ENCODE results near the gene SFTPD.
"Not testable (repeated sequence)": the region's sequence is repeated elsewhere in the genome, so short reads cannot be mapped to it uniquely, and the experiment has no call there.

SFTPD gene

DNA sequence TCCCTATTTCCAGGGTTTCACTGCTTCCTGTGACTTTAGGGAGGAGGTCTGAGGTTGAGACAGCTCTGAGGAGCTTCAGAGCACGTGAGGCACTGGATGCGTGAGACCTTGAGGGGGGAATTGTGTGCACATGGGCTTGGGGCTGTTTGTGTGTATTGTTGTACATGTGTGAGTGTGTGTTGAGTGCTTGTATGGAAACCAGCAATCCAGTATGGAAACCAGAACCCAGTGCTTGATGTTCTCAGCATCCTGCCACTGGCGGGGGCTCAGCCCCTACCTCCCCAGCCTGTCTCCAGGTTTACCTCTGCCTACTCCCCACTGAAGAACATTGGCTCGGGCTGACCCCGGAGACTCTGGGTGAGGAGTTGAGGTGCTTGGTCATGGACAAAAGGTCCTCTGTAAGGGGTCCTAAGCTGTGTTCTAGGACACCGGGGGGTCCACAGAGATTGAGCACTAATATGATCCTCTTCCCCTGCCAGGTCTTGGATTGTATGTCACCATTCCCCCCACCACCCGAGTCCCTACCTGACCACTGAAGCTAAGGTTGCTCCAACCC, 20.8 kb downstream of the SFTPD start:
- DNase-seq (ENCODE audit: low read depth, low spot score) = no peak
- H3K27ac ChIP-seq = no peak overlapping the region

DNA sequence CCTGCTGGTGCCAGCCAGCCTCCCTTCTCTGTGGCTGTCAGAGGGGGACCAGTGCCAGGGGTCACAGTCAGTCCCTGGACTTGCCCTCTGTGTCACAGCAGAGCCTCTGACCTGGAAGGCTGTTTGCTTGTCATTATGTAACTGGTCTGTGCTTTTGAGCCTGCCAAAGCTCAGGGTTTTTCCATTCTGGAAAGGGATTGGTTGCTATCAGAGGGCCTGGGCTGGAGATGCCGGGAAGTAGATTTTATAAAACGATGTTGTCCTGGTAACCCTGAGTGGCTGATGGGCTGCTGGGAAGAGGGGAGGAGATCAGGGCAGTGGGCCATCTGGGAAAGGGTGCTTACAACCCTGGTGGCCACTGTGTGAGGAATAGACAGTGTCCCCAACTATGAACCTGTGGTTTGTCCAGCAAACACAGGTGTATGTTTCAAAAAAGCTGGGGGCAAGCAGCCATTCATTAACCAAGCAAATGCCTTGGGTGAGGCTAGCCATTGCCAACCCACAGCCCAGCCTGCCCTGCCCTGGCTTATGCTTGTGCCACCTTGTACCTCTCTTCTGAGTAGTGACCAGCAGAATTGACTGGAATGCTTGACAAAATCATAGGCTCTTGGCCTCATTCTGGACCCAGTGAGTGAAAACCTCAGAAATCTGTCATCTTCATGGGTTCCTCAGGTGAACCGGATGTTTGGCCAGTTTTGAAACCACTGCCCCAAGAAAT, 21.6 kb downstream of the SFTPD start:
- no peak overlapping the region for H3K27ac ChIP-seq
- no peak for DNase-seq (ENCODE audit: low read depth, low spot score)

GRCh38 chr10:79926037-79926436, 22.9 kb downstream of the SFTPD start:
- no peak overlapping the region for H3K27ac ChIP-seq
- no peak for DNase-seq (ENCODE audit: low read depth, low spot score)

DNA sequence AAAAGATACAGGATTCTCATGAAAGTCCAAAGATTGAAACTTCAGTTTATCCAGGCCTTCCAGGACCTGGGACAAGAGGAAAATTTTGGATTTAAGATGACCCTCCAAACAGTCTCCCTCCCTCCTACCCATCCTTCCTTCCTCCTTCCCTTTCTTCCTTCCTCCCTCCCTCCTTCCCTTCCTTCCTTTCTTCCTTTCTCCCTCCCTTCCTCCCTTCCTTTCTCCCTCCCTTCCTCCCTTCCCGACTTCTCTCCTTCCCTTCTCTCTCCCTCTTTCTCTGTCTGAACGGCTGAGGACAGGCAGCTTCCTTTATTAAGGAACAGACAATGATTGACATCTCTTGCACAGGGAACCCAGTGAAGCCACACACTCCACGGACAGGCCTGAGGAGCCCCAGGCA, 23.3 kb downstream of the SFTPD start:
- H3K27ac ChIP-seq = no peak overlapping the region
- DNase-seq (ENCODE audit: low read depth, low spot score) = no peak

- H3K27ac ChIP-seq = no peak overlapping the region
- no peak for DNase-seq (ENCODE audit: low read depth, low spot score)
Measured at GRCh38 chr10:79923669-79924068, 25.2 kb downstream of the SFTPD start.

- no peak for DNase-seq (ENCODE audit: low read depth, low spot score)
- no peak overlapping the region for H3K27ac ChIP-seq
Measured at GRCh38 chr10:79923145-79923544, 25.8 kb downstream of the SFTPD start.

DNA sequence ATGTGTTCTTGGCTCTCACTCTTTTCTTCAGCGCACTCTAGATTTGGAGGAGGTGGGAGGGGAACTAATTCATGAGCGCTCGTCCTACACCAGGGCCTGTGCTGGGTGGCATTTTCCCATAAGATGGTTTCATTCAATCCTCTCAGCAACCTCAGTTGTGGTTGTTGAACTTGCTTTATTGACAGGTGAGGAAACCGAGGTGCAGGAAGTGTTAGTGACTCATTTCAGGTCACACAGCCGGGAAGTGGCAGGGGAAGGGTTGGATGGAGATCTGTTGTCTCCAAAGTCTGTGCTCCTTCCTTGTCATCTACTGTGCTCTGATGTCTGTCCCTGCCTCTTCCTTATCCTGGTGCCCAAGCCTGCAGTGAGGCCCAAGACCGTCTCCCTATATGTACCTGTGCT, 26.9 kb downstream of the SFTPD start:
- not testable (repeated sequence) for DNase-seq (ENCODE audit: low read depth, low spot score); H3K27ac ChIP-seq

- not testable (repeated sequence) for DNase-seq (ENCODE audit: low read depth, low spot score); H3K27ac ChIP-seq
Measured at GRCh38 chr10:79915838-79916237, 33.1 kb downstream of the SFTPD start.

- not testable (repeated sequence) for H3K27ac ChIP-seq; DNase-seq (ENCODE audit: low read depth, low spot score)
Measured at GRCh38 chr10:79914512-79914911, 34.4 kb downstream of the SFTPD start.

DNA sequence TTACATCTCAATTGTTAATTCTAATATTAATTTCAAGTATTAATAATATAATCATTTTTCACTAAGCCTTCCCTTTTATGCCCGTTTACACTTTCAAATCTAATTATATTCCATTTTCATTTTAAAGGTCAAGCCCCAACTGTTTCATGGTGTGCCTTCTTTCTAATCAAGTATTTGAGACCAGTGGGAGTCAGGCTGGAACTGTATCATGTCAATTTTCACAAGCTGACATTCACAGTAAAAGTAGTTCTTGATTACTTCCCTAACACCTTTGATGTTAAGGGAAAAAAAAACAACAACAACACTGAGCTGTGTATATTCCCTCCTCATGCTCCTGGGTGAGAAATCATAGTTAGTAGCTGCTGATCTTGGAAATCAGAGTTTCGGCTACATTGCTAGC, 38.1 kb downstream of the SFTPD start:
- DNase-seq (ENCODE audit: low read depth, low spot score) = no peak
- no peak overlapping the region for H3K27ac ChIP-seq

- no peak for DNase-seq (ENCODE audit: low read depth, low spot score)
- no peak overlapping the region for H3K27ac ChIP-seq
Measured at GRCh38 chr10:79910344-79910743, 38.6 kb downstream of the SFTPD start.

GRCh38 chr10:79905322-79906314, 43.3 kb downstream of the SFTPD start:
- no peak overlapping the region for H3K27ac ChIP-seq
- no peak for DNase-seq (ENCODE audit: low read depth, low spot score)

GRCh38 chr10:79904671-79905321, 44.1 kb downstream of the SFTPD start:
- H3K27ac ChIP-seq = no peak overlapping the region
- no peak for DNase-seq (ENCODE audit: low read depth, low spot score)

DNA sequence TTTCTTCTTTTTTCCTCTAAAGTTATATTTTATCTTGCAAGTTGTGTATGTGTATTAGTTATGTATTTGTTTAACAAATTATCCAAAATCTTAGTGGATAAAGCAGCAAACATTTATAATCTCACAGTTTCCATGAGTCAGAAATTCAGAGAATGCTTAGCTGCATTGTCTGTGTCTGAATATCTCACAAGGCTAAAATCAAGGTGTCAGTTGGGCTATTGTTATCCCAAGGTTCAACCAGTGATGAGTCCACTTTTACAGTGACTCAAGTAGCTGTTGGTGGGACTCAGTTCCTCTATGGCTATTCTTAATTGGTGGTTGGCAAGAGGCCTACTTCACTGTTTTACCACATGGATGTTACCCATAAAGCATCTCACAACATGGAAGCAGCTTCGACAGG, 47.3 kb downstream of the SFTPD start:
- DNase-seq (ENCODE audit: low read depth, low spot score); H3K27ac ChIP-seq: not testable (repeated sequence)

GRCh38 chr10:79898597-79899325, 50.1 kb downstream of the SFTPD start:
- no peak for DNase-seq (ENCODE audit: low read depth, low spot score)
- H3K27ac ChIP-seq = no peak overlapping the region

DNA sequence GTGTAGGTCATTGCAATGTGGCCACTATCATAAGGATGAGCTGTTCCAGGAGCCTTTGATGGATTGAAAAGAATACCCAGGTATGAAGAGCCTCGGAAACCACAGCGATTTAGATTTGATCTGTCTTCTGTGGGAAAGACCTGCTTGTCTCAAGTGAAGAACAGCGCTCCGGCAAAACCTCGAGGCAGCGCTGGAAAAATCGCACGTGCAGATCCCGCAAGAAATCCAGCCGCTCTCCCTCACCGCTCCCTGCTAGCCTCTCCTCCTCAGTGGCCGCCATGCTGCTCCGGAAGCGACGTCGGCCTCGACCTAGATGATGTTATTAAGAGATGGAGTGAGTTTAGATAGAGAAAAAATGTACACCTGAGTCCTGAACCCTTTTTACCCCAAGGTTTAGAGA, 56.0 kb downstream of the SFTPD start:
- not testable (repeated sequence) for H3K27ac ChIP-seq; DNase-seq (ENCODE audit: low read depth, low spot score)

DNA sequence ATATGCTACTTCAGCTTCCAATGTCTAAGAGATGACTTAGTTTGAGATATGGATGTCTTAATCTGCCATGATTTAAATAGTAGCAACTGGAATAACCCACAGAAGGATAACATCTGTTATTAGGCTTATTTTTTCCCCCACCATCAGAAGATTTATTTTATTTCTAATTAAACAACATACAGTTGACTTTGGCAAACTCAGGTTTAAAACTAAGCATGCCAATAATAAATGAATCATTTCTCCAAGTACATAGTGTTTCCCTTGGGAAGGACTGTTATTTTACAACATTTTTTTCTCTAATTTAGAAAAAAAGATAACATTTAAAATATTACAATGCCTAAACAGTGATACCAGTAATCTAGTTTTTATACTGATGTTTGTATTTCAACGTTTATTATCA, 58.4 kb downstream of the SFTPD start:
- no peak for DNase-seq (ENCODE audit: low read depth, low spot score)
- H3K27ac ChIP-seq = no peak overlapping the region

GRCh38 chr10:79888984-79889383, 59.9 kb downstream of the SFTPD start:
- not testable (repeated sequence) for DNase-seq (ENCODE audit: low read depth, low spot score); H3K27ac ChIP-seq

Measured in epithelial cell of prostate (primary cell).